Measurements from ENCODE around the gene TMPRSS5. TPM values are rescaled to one million over a fixed set of nuclear protein-coding genes. Genes with fewer than 3 reads are reported as not detected.

TMPRSS5 gene
- total RNA-seq, 1 donor from 2014 or later = 0.48 TPM

DNA sequence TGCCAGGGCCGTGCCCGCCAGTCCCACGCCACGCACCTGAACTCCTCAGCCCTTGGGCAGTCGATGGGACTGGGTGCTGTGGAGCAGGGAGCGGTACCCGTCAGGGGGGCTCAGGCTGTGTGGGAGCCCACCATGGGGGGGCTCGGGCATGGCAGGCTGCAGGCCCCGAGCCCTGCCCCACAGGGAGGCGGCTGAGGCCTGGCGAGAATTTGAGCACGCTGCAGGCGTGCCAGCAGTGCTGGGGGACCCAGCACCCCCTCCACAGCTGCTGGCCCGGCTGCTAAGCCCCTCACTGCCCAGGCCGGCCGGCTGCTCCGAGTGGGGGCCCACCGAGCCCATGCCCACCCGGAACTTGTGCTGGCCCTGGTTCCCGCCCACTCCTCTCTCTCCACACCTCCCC is 56.8 kb downstream of the TMPRSS5 start:
- Mint-ChIP-seq H3K27me3 (ENCODE audit: low read depth) (peaks cover 11% of the 10 kb centered on the region), H3K4me3 (ENCODE audit: low read depth) (no peak overlapping the region), H3K27ac (no peak overlapping the region), H3K9me3 (peaks cover 5% of the 10 kb centered on the region), H3K36me3 (ENCODE audit: low read depth) (no peaks in the 10 kb centered on the region), H3K4me1 (ENCODE audit: low read depth) (peaks cover 7% of the 10 kb centered on the region)
- DNase-seq (ENCODE audit: low spot score) = no peak
- intact Hi-C loops (cut with micrococcal nuclease) = no loop called here

GRCh38 chr11:113647856-113648255 is 58.3 kb downstream of the TMPRSS5 start:
- no peaks in the 10 kb centered on the region for H3K36me3 Mint-ChIP-seq (ENCODE audit: low read depth)
- intact Hi-C loops (cut with micrococcal nuclease) = no loop called here
- peak overlapping the region; percentile 24 for H3K27ac Mint-ChIP-seq
- H3K9me3 Mint-ChIP-seq = peaks cover 5% of the 10 kb centered on the region
- no peak overlapping the region for H3K4me3 Mint-ChIP-seq (ENCODE audit: low read depth)
- H3K27me3 Mint-ChIP-seq (ENCODE audit: low read depth) = peaks cover 5% of the 10 kb centered on the region
- H3K4me1 Mint-ChIP-seq (ENCODE audit: low read depth) = peaks cover 7% of the 10 kb centered on the region
- DNase-seq (ENCODE audit: low spot score) = no peak

DNA sequence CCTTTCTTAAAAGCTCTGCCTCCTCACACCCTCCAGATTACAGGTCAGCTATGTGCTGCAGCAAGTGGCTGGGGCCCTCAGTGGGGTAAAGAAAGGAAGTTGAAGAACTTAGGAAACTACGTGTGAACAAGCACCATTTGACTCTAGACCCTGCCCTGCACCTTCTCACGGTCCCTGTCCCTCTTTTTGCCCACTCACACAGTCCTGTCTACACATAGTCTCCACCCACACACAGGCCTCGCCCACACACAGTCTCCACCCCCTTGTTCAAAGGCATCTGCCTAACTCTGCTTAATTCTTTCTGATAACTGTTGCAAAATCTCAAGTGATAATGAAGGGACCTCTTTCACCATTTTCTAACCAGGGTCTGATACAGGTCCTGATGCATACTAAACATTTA is 59.0 kb downstream of the TMPRSS5 start:
- H3K4me3 Mint-ChIP-seq (ENCODE audit: low read depth) = no peak overlapping the region
- H3K9me3 Mint-ChIP-seq = peaks cover 5% of the 10 kb centered on the region
- peaks cover 2% of the 10 kb centered on the region for H3K27me3 Mint-ChIP-seq (ENCODE audit: low read depth)
- no peaks in the 10 kb centered on the region for H3K36me3 Mint-ChIP-seq (ENCODE audit: low read depth)
- no peak for DNase-seq (ENCODE audit: low spot score)
- intact Hi-C loops (cut with micrococcal nuclease) = no loop called here
- no peak overlapping the region for H3K27ac Mint-ChIP-seq
- peaks cover 7% of the 10 kb centered on the region for H3K4me1 Mint-ChIP-seq (ENCODE audit: low read depth)

- H3K4me3 Mint-ChIP-seq (ENCODE audit: low read depth) = no peak overlapping the region
These were observed 60.3 kb downstream of the TMPRSS5 start for GRCh38 chr11:113645593-113646349.

GRCh38 chr11:113644605-113645004 is 61.5 kb downstream of the TMPRSS5 start:
- no peak for DNase-seq (ENCODE audit: low spot score)
- intact Hi-C loops (cut with micrococcal nuclease) = no loop called here
- Mint-ChIP-seq H3K27ac (no peak overlapping the region), H3K27me3 (ENCODE audit: low read depth) (no peaks in the 10 kb centered on the region), H3K4me1 (ENCODE audit: low read depth) (peaks cover 7% of the 10 kb centered on the region), H3K9me3 (peaks cover 5% of the 10 kb centered on the region), H3K36me3 (ENCODE audit: low read depth) (no peaks in the 10 kb centered on the region), H3K4me3 (ENCODE audit: low read depth) (no peak overlapping the region)

More at GRCh38 chr11:113645593-113646349, 60.3 kb downstream of the TMPRSS5 start:
- intact Hi-C loops (cut with micrococcal nuclease) = no loop called here
- H3K4me1 Mint-ChIP-seq (ENCODE audit: low read depth) = peaks cover 7% of the 10 kb centered on the region
- no peaks in the 10 kb centered on the region for H3K27me3 Mint-ChIP-seq (ENCODE audit: low read depth)
- H3K27ac Mint-ChIP-seq = no peak overlapping the region
- H3K9me3 Mint-ChIP-seq = peaks cover 5% of the 10 kb centered on the region
- DNase-seq (ENCODE audit: low spot score) = no peak
- no peaks in the 10 kb centered on the region for H3K36me3 Mint-ChIP-seq (ENCODE audit: low read depth)

DNA sequence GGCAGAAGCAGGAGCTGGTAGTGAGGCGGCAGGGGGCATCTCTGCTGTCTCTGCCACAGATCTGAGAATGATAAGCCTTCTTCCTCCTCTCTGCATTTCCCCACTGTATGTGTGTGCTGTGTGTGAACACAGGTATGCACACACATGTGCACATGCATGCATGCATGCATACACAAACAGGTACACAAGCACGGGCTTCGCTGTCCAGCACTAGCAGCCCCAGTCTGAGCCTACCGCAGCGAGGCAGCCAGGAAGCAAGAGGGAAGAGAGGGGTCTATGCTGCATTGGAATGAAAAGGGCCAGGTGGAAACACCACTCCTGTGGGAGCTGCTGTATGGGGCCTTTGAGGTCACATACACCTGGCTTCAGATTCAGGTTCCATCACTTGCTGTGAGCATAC is 62.4 kb downstream of the TMPRSS5 start:
- Mint-ChIP-seq H3K4me1 (ENCODE audit: low read depth) (peaks cover 7% of the 10 kb centered on the region), H3K27me3 (ENCODE audit: low read depth) (no peaks in the 10 kb centered on the region), H3K36me3 (ENCODE audit: low read depth) (no peaks in the 10 kb centered on the region), H3K27ac (no peak overlapping the region), H3K9me3 (peaks cover 5% of the 10 kb centered on the region), H3K4me3 (ENCODE audit: low read depth) (no peak overlapping the region)
- intact Hi-C loops (cut with micrococcal nuclease) = no loop called here
- DNase-seq (ENCODE audit: low spot score) = no peak

DNA sequence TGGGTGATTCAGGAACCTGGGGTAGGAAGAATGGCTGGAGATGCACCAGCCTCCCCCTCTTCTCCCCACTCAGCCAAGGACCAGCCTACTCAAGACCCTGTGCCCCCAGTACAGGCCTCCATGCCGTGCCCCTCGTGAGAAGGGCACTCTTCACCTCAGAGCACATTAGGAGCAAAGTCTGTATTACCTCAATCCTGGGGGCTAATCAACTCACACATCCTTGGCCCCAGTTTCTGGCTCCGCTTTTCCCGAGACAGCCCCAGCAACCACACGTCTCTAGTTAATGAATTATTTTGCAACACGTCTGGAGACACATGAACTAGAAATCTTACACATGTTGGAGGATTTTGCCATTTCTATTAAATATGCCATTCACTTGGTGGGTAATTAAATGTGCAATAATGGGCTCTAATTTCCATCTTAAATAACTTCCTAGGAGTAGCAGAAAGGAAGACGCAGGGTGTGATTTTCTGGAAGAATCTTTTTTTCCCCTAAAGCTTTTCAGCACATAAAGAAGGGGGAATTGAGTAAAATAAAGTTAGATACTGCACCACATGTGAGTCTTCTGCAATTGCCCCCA is 63.0 kb downstream of the TMPRSS5 start:
- Mint-ChIP-seq H3K4me1 (ENCODE audit: low read depth) (peaks cover 7% of the 10 kb centered on the region), H3K9me3 (peaks cover 4% of the 10 kb centered on the region), H3K27me3 (ENCODE audit: low read depth) (no peaks in the 10 kb centered on the region), H3K4me3 (ENCODE audit: low read depth) (no peak overlapping the region), H3K36me3 (ENCODE audit: low read depth) (no peaks in the 10 kb centered on the region), H3K27ac (no peak overlapping the region)
- intact Hi-C loops (cut with micrococcal nuclease) = no loop called here
- no peak for DNase-seq (ENCODE audit: low spot score)

GRCh38 chr11:113642090-113642489 is 64.0 kb downstream of the TMPRSS5 start:
- Mint-ChIP-seq H3K4me1 (ENCODE audit: low read depth) (peaks cover under 1% of the 10 kb centered on the region), H3K27me3 (ENCODE audit: low read depth) (no peaks in the 10 kb centered on the region), H3K36me3 (ENCODE audit: low read depth) (no peaks in the 10 kb centered on the region), H3K27ac (no peak overlapping the region), H3K4me3 (ENCODE audit: low read depth) (no peak overlapping the region), H3K9me3 (no peaks in the 10 kb centered on the region)
- DNase-seq (ENCODE audit: low spot score) = no peak
- intact Hi-C loops (cut with micrococcal nuclease) = no loop called here

- Mint-ChIP-seq H3K36me3 (ENCODE audit: low read depth) (no peaks in the 10 kb centered on the region), H3K4me3 (ENCODE audit: low read depth) (no peak overlapping the region), H3K4me1 (ENCODE audit: low read depth) (no peaks in the 10 kb centered on the region), H3K27me3 (ENCODE audit: low read depth) (no peaks in the 10 kb centered on the region), H3K27ac (no peak overlapping the region), H3K9me3 (no peaks in the 10 kb centered on the region)
- intact Hi-C loops (cut with micrococcal nuclease) = no loop called here
- DNase-seq (ENCODE audit: low spot score) = no peak
These were observed 67.7 kb downstream of the TMPRSS5 start for GRCh38 chr11:113638376-113638775.

- H3K27me3 Mint-ChIP-seq (ENCODE audit: low read depth) = no peaks in the 10 kb centered on the region
- no peaks in the 10 kb centered on the region for H3K9me3 Mint-ChIP-seq
- no peak overlapping the region for H3K27ac Mint-ChIP-seq
- H3K36me3 Mint-ChIP-seq (ENCODE audit: low read depth) = no peaks in the 10 kb centered on the region
- H3K4me1 Mint-ChIP-seq (ENCODE audit: low read depth) = no peaks in the 10 kb centered on the region
- no peak for DNase-seq (ENCODE audit: low spot score)
- H3K4me3 Mint-ChIP-seq (ENCODE audit: low read depth) = no peak overlapping the region
- intact Hi-C loops (cut with micrococcal nuclease) = no loop called here
These were observed 68.5 kb downstream of the TMPRSS5 start for GRCh38 chr11:113637636-113638035.

Other genes starting within 250 kb of the TMPRSS5 start
- gene DRD2, start 230.9 kb downstream of the TMPRSS5 start, total RNA-seq = 0.18 TPM in 1 of 2 replicates, not detected in the other
- 24.4 TPM in 2 replicates for gene ZW10, start 67.4 kb upstream of the TMPRSS5 start, total RNA-seq
- not detected in 2 replicates for gene CLDN25, start 73.5 kb upstream of the TMPRSS5 start, total RNA-seq
- gene USP28, start 169.3 kb upstream of the TMPRSS5 start, total RNA-seq = 34.8 and 38.4 TPM in 2 replicates
- not detected in 2 replicates for gene HTR3B, start 198.5 kb upstream of the TMPRSS5 start, total RNA-seq